ENCODE measurements around the gene SRI. TPM values are rescaled to one million over a fixed set of nuclear protein-coding genes. Genes with fewer than 3 reads are reported as not detected.
"Not testable (repeated sequence)": the region's sequence is repeated elsewhere in the genome, so short reads cannot be mapped to it uniquely, and the experiment has no call there.

Gene SRI
- total and polyA plus RNA-seq, 9 donors: 45.4 to 151 (median 82.4) TPM

DNA sequence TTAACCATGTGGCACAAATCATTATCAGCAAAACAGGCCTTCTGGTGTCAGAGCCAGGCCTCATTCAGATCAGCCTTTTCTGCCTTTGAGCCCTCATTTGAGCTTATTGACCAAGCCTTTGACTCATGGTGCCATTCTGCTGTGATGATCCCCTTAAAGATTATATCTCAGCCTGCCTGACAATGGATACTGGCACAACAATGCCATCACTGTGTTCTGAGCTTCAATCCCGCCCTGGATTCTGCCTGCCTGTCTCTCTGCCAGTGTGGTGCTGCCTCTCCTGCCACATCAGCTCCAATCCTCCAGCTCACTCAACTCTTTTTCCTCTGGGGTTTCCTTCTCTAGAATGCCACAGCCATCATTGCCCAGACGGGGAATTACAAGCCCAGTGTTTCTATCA lies 52.6 kb downstream of the SRI start:
- Histone ChIP-seq H3K27ac (peak overlapping the region in 1 of 2 donors; percentile 2), H3K9me3 (no peaks in the 10 kb centered on the region), H3K27me3 (no peaks in the 10 kb centered on the region), H3K36me3 (no peaks in the 10 kb centered on the region), H3K4me3 (no peak overlapping the region), H3K4me1 (ENCODE audit: insufficient read depth) (peaks cover 3% of the 10 kb centered on the region)
- WGBS, 3 donors: 65 to 87% (median 73%) methylated on average over 2 of the region's 2 CpGs
- no peak for DNase-seq
- intact Hi-C loops (cut with DNase I): no loop called here
- TF ChIP-seq EP300 (IDR thresholded peaks at IDR 0.05) (no peak), POLR2A (IDR thresholded peaks at IDR 0.05) (no peak)
- TF ChIP-seq, protein P1, sequence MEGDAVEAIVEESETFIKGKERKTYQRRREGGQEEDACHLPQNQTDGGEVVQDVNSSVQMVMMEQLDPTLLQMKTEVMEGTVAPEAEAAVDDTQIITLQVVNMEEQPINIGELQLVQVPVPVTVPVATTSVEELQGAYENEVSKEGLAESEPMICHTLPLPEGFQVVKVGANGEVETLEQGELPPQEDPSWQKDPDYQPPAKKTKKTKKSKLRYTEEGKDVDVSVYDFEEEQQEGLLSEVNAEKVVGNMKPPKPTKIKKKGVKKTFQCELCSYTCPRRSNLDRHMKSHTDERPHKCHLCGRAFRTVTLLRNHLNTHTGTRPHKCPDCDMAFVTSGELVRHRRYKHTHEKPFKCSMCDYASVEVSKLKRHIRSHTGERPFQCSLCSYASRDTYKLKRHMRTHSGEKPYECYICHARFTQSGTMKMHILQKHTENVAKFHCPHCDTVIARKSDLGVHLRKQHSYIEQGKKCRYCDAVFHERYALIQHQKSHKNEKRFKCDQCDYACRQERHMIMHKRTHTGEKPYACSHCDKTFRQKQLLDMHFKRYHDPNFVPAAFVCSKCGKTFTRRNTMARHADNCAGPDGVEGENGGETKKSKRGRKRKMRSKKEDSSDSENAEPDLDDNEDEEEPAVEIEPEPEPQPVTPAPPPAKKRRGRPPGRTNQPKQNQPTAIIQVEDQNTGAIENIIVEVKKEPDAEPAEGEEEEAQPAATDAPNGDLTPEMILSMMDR (IDR thresholded peaks at IDR 0.05): no peak

DNA sequence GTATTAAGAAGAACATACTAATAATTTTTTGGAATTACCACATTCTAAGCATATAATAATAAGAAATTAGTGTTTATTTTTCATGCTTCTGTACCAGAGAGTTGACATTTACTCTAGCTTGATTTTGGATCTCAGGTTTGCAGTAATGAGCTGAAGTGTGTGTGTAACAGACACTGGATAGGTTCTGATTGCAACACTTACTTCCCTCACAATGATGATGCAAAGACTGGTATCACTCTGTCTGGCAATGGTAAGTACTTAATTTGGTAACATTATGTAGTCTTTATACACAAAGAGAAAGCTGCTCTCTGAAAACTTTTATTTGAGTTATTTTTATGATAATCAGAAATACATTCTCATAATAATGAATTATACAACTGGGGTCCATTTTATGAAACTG lies 54.1 kb downstream of the SRI start:
- Histone ChIP-seq H3K4me1 (ENCODE audit: insufficient read depth) (peaks cover 3% of the 10 kb centered on the region), H3K27me3 (no peaks in the 10 kb centered on the region), H3K27ac (no peak overlapping the region), H3K4me3 (no peak overlapping the region), H3K9me3 (no peaks in the 10 kb centered on the region), H3K36me3 (no peaks in the 10 kb centered on the region)
- no peak for TF ChIP-seq EP300 (IDR thresholded peaks at IDR 0.05)
- TF ChIP-seq, protein P1 (IDR thresholded peaks at IDR 0.05): no peak
- no peak for TF ChIP-seq POLR2A (IDR thresholded peaks at IDR 0.05)
- intact Hi-C loops (cut with DNase I): no loop called here
- no peak for DNase-seq

- H3K36me3 ChIP-seq; H3K27me3 ChIP-seq; H3K27ac ChIP-seq; intact Hi-C loops (cut with DNase I); H3K4me1 ChIP-seq (ENCODE audit: insufficient read depth); H3K4me3 ChIP-seq; DNase-seq; H3K9me3 ChIP-seq: not testable (repeated sequence)
- WGBS, 3 donors: 83 to 94% (median 86%) methylated on average over 2 of the region's 2 CpGs
Measured at GRCh38 chr7:88159741-88160140, 60.1 kb downstream of the SRI start.

DNA sequence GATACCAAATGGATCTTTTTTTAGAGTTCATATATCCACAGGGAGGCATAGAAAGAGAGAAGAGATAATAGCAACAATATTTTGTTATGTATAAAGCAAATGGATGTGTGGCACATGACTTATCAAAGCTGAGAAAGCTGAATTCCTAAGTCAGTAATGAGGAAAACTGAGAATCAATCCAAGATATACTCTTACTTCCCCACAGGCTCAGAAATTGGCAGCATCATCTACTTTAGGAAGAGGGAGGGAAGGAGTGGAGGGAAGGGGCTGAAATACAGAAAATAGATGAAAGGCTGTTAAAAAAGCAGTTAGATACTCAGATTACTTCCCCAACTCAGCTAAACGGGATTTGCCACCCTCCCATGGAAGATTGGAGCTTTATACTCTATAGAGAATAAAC lies 63.5 kb downstream of the SRI start:
- Histone ChIP-seq H3K36me3 (no peaks in the 10 kb centered on the region), H3K27ac (no peak overlapping the region), H3K9me3 (no peaks in the 10 kb centered on the region), H3K4me3 (no peak overlapping the region), H3K4me1 (ENCODE audit: insufficient read depth) (no peaks in the 10 kb centered on the region), H3K27me3 (no peaks in the 10 kb centered on the region)
- intact Hi-C loops (cut with DNase I): no loop called here
- no peak for DNase-seq
- WGBS, 3 donors: 11 to 50% (median 23%) methylated on average over 1 of the region's 1 CpG
- TF ChIP-seq EP300 (IDR thresholded peaks at IDR 0.05) (no peak), POLR2A (IDR thresholded peaks at IDR 0.05) (no peak)
- TF ChIP-seq, protein P1 (IDR thresholded peaks at IDR 0.05): no peak

DNA sequence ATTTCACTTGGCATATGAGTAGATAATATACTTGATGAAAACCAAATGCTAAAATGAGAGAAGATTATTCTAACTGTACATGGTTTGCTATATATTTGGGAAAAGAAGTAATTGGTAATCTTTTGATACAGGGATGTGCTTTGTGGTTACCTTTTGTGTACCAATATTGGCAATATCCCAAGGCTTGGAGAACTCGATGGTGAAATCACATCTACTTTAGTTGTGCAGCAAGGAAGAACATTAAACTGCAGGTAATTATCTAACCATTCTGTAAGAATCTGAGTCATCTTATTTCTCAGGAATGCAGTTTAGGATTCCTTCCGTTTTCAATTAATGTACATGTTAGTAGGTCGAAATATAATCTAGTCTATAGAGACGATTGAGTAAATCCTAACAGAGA lies 64.1 kb downstream of the SRI start:
- no peak overlapping the region for H3K4me3 ChIP-seq
- intact Hi-C loops (cut with DNase I): no loop called here
- H3K36me3 ChIP-seq: no peaks in the 10 kb centered on the region
- 73 to 91% (median 75%) methylated on average over 4 of the region's 4 CpGs for WGBS, 3 donors
- no peak overlapping the region for H3K27ac ChIP-seq
- H3K27me3 ChIP-seq: no peaks in the 10 kb centered on the region
- no peaks in the 10 kb centered on the region for H3K4me1 ChIP-seq (ENCODE audit: insufficient read depth)
- H3K9me3 ChIP-seq: no peaks in the 10 kb centered on the region
- TF ChIP-seq, protein P1 (IDR thresholded peaks at IDR 0.05): no peak
- no peak for TF ChIP-seq EP300 (IDR thresholded peaks at IDR 0.05)
- no peak for TF ChIP-seq POLR2A (IDR thresholded peaks at IDR 0.05)
- no peak for DNase-seq

Other genes starting within 250 kb of the SRI start
- 10 to 100 TPM in 2 of 7 donors, 1 to 10 TPM in 5; 1.4 to 76.0 (median 8.1) TPM for gene STEAP4, start 86.9 kb upstream of the SRI start, total RNA-seq
- gene STEAP4, start 86.9 kb upstream of the SRI start, polyA plus RNA-seq: 10 to 100 TPM in 1 of 2 donors, 1 to 10 TPM in 1; 3.1 to 36.9 TPM